ENCODE measurements around the gene DMD. TPM values are rescaled to one million over a fixed set of nuclear protein-coding genes. Genes with fewer than 3 reads are reported as not detected.

Gene DMD
- total and polyA plus RNA-seq, 2 donors from 2014 or later = 4.2 to 17.9 TPM

DNA sequence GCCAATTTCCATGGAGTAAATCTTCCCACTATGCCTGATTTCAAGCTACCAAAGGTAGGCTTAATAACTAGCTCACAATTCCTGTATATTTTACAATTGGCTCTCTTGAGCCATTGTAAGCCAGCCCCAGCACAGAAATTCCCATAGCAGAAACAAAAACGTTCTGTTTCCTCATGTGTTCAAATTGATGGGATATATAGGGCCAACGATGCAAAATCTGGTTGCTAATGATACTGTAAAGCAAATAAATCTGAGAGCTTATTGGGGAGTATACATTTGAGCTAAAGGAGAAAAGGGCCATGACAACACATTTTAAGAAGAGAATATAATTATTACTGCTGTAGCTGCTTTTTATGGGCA is 1872.4 kb downstream of the DMD start:
- no peak overlapping the region for H3K27ac ChIP-seq (ENCODE audit: low read depth in 2 of 2, low read length in 2 of 2)
- no peaks in the 10 kb centered on the region for H3K27me3 ChIP-seq (ENCODE audit: control insufficient read depth, insufficient read depth, low read length)
- no peak for DNase-seq
- H3K9me3 ChIP-seq (ENCODE audit: control insufficient read depth in 2 of 3, insufficient read depth in 1 of 3, low read length in 3 of 3) = no peaks in the 10 kb centered on the region
- TF ChIP-seq CTCF (IDR thresholded peaks at IDR 0.05; ENCODE audit: borderline replicate concordance, extremely low read depth, insufficient read depth) = no peak
- H3K36me3 ChIP-seq (ENCODE audit: control insufficient read depth in 2 of 3, insufficient read depth in 3 of 3, low read length in 3 of 3) = no peaks in the 10 kb centered on the region
- H3K4me3 ChIP-seq (ENCODE audit: low read length in 3 of 3) = no peak overlapping the region
- no peak for FAIRE-seq
- H3K4me1 ChIP-seq (ENCODE audit: control insufficient read depth in 2 of 3, insufficient read depth in 2 of 3, low read depth in 1 of 3, low read length in 3 of 3) = no peaks in the 10 kb centered on the region
- H3K9ac ChIP-seq (ENCODE audit: low read length in 3 of 3) = no peak overlapping the region
- intact Hi-C loops (cut with DNase I) = no loop called here

- no peak for DNase-seq
- no peaks in the 10 kb centered on the region for H3K4me1 ChIP-seq (ENCODE audit: control insufficient read depth in 2 of 3, insufficient read depth in 2 of 3, low read depth in 1 of 3, low read length in 3 of 3)
- H3K9ac ChIP-seq (ENCODE audit: low read length in 3 of 3) = no peak overlapping the region
- intact Hi-C loops (cut with DNase I) = no loop called here
- no peak overlapping the region for H3K4me3 ChIP-seq (ENCODE audit: low read length in 3 of 3)
- H3K27me3 ChIP-seq (ENCODE audit: control insufficient read depth, insufficient read depth, low read length) = no peaks in the 10 kb centered on the region
- FAIRE-seq = no peak
- no peak for TF ChIP-seq CTCF (IDR thresholded peaks at IDR 0.05; ENCODE audit: borderline replicate concordance, extremely low read depth, insufficient read depth)
- H3K9me3 ChIP-seq (ENCODE audit: control insufficient read depth in 2 of 3, insufficient read depth in 1 of 3, low read length in 3 of 3) = no peaks in the 10 kb centered on the region
- H3K36me3 ChIP-seq (ENCODE audit: control insufficient read depth in 2 of 3, insufficient read depth in 3 of 3, low read length in 3 of 3) = no peaks in the 10 kb centered on the region
- no peak overlapping the region for H3K27ac ChIP-seq (ENCODE audit: low read depth in 2 of 2, low read length in 2 of 2)
Measured at GRCh38 chrX:31337332-31337731, 1874.0 kb downstream of the DMD start.

DNA sequence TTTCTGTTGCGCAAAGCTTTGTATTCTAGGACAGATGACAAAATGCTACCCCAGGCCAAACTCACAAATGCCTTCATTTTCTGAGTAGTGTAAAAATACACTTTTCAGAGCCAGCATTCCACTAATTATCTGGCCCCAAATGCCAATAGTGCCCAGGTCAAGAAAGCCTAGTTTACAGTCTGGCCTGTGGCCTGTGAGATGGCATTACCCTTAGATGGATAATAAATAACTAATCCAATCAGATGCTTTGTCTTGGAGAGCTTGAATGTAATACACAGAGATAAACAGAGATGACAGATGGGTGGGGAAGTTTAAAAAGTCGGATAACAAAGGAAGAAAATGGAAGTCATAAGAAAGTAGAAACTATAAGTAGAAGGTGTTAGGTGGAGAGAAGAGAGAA is 1874.9 kb downstream of the DMD start:
- H3K9ac ChIP-seq (ENCODE audit: low read length in 3 of 3) = no peak overlapping the region
- DNase-seq (no peak), FAIRE-seq (no peak)
- no peaks in the 10 kb centered on the region for H3K27me3 ChIP-seq (ENCODE audit: control insufficient read depth, insufficient read depth, low read length)
- no peaks in the 10 kb centered on the region for H3K9me3 ChIP-seq (ENCODE audit: control insufficient read depth in 2 of 3, insufficient read depth in 1 of 3, low read length in 3 of 3)
- no peak overlapping the region for H3K27ac ChIP-seq (ENCODE audit: low read depth in 2 of 2, low read length in 2 of 2)
- H3K36me3 ChIP-seq (ENCODE audit: control insufficient read depth in 2 of 3, insufficient read depth in 3 of 3, low read length in 3 of 3) = no peaks in the 10 kb centered on the region
- no peak for TF ChIP-seq CTCF (IDR thresholded peaks at IDR 0.05; ENCODE audit: borderline replicate concordance, extremely low read depth, insufficient read depth)
- H3K4me3 ChIP-seq (ENCODE audit: low read length in 3 of 3) = no peak overlapping the region
- intact Hi-C loops (cut with DNase I) = no loop called here
- no peaks in the 10 kb centered on the region for H3K4me1 ChIP-seq (ENCODE audit: control insufficient read depth in 2 of 3, insufficient read depth in 2 of 3, low read depth in 1 of 3, low read length in 3 of 3)

GRCh38 chrX:31334997-31335396 is 1876.4 kb downstream of the DMD start:
- H3K36me3 ChIP-seq (ENCODE audit: control insufficient read depth in 2 of 3, insufficient read depth in 3 of 3, low read length in 3 of 3) = no peaks in the 10 kb centered on the region
- DNase-seq (no peak), FAIRE-seq (no peak)
- H3K9ac ChIP-seq (ENCODE audit: low read length in 3 of 3) = no peak overlapping the region
- intact Hi-C loops (cut with DNase I) = no loop called here
- no peaks in the 10 kb centered on the region for H3K27me3 ChIP-seq (ENCODE audit: control insufficient read depth, insufficient read depth, low read length)
- no peak for TF ChIP-seq CTCF (IDR thresholded peaks at IDR 0.05; ENCODE audit: borderline replicate concordance, extremely low read depth, insufficient read depth)
- H3K4me3 ChIP-seq (ENCODE audit: low read length in 3 of 3) = no peak overlapping the region
- no peaks in the 10 kb centered on the region for H3K4me1 ChIP-seq (ENCODE audit: control insufficient read depth in 2 of 3, insufficient read depth in 2 of 3, low read depth in 1 of 3, low read length in 3 of 3)
- no peak overlapping the region for H3K27ac ChIP-seq (ENCODE audit: low read depth in 2 of 2, low read length in 2 of 2)
- H3K9me3 ChIP-seq (ENCODE audit: control insufficient read depth in 2 of 3, insufficient read depth in 1 of 3, low read length in 3 of 3) = no peaks in the 10 kb centered on the region

Measured in kidney (tissue), 14 donors.